ENCODE data around the gene ZNF618.

The ZNF618 gene

DNA sequence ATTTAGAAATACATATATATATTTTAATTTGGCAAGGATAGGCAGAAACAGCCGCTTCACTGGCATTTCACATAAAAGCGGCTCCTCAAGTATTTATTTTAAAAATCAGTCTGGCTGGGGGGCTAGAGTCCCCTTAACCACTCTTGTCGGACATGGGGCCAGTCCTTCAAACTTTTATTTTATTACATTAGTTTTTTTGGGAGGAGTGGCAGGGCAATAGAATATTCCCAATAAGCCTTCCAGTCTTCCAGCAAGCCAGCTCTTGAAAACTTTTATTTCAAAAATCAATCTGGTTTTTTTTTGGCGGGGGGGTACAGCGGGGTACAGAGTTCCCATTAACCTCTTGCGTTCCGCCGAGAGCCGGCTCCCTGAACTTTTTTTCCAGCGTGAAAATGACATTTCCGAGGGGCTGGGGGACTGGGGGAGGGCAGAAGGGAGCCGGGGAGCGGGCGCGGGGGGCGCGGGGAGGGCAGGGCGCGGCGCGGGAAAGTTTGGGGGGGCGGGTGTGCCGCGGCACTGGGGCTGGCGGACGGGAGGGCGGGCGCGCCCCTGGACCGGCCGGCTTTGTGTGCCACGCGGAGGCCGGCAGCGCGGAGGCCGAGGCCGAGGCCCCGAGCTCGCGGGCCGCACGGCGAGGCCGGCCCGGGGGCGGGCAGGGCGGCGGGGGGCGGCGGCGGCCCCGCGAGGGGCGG lies 504 bp upstream of the ZNF618 start:
- peak overlapping the region; percentile 74 for H3K4me3 Mint-ChIP-seq
- H3K36me3 Mint-ChIP-seq, result peaks cover 2% of the 10 kb centered on the region
- H3K9me3 Mint-ChIP-seq, result no peaks in the 10 kb centered on the region
- peaks cover 7% of the 10 kb centered on the region for H3K4me1 Mint-ChIP-seq
- peaks cover 22% of the 10 kb centered on the region for H3K27me3 Mint-ChIP-seq
- H3K27ac Mint-ChIP-seq, result no peak overlapping the region

GRCh38 chr9:113876993-113877368 lies 872 bp downstream of the ZNF618 start:
- Mint-ChIP-seq H3K27me3 (peaks cover 25% of the 10 kb centered on the region), H3K4me3 (peak overlapping the region; percentile 97), H3K9me3 (no peaks in the 10 kb centered on the region), H3K4me1 (peaks cover 7% of the 10 kb centered on the region), H3K36me3 (peaks cover 2% of the 10 kb centered on the region), H3K27ac (peak overlapping the region; percentile 84)

- Mint-ChIP-seq H3K27ac (no peak overlapping the region), H3K4me3 (no peak overlapping the region), H3K27me3 (peaks cover 27% of the 10 kb centered on the region), H3K4me1 (peaks cover 7% of the 10 kb centered on the region), H3K36me3 (peaks cover 2% of the 10 kb centered on the region), H3K9me3 (no peaks in the 10 kb centered on the region)
Measured at GRCh38 chr9:113879318-113879717, 3.2 kb downstream of the ZNF618 start.

GRCh38 chr9:113879911-113880310 lies 3.8 kb downstream of the ZNF618 start:
- H3K36me3 Mint-ChIP-seq, result peaks cover 2% of the 10 kb centered on the region
- H3K27me3 Mint-ChIP-seq, result peaks cover 26% of the 10 kb centered on the region
- H3K4me3 Mint-ChIP-seq, result no peak overlapping the region
- H3K9me3 Mint-ChIP-seq, result no peaks in the 10 kb centered on the region
- no peak overlapping the region for H3K27ac Mint-ChIP-seq
- H3K4me1 Mint-ChIP-seq, result peaks cover 7% of the 10 kb centered on the region

DNA sequence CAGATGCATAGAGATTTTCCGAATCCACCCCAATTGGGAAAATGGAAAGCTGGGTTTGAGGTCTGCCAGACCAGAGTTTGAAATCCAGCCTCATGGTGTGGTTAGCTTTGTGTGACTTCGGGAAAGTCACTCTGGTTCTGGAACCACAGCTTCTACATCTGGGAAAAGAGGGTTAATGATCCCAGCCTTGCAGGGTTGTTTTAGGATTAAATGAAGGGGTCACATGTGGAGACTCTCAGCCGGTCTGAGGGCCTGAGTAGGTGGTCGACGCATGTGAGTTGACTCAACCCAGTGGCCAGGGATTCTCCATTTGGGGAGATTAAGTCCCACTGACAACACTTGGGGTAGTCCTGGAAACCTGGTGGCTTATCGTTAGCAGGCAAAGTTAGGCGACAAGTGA lies 6.1 kb downstream of the ZNF618 start:
- Mint-ChIP-seq H3K4me3 (no peak overlapping the region), H3K4me1 (peaks cover 16% of the 10 kb centered on the region), H3K27ac (no peak overlapping the region), H3K9me3 (no peaks in the 10 kb centered on the region), H3K27me3 (peaks cover 20% of the 10 kb centered on the region), H3K36me3 (no peaks in the 10 kb centered on the region)

DNA sequence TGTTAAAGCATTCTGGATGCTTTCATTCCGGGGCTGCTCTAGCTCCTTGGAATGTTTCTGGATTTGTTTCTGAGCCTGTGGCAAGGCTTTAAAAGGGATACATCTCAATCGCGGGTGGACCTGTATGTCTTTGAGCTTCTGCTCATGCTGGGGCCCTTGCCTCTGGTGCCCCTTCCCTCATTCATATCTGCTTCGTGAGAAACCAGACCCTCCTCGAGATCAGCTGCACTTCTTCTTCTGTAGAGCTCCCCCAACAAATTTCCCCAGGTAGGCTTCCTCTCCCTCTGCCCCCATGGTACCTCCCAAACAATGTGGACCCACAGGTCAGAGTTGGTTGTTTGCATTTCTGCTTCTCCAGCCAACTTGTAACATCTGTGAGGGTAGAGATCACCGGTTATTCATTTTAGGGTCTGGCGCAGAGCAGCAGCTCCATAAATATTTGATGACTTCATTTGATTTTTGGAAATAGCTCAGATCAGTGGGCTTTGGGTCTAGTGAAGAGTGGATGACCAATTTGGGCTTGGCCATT lies 6.6 kb downstream of the ZNF618 start:
- no peak overlapping the region for H3K4me3 Mint-ChIP-seq
- H3K4me1 Mint-ChIP-seq, result peaks cover 17% of the 10 kb centered on the region
- no peak overlapping the region for H3K27ac Mint-ChIP-seq
- H3K36me3 Mint-ChIP-seq, result no peaks in the 10 kb centered on the region
- no peaks in the 10 kb centered on the region for H3K9me3 Mint-ChIP-seq
- peaks cover 20% of the 10 kb centered on the region for H3K27me3 Mint-ChIP-seq

DNA sequence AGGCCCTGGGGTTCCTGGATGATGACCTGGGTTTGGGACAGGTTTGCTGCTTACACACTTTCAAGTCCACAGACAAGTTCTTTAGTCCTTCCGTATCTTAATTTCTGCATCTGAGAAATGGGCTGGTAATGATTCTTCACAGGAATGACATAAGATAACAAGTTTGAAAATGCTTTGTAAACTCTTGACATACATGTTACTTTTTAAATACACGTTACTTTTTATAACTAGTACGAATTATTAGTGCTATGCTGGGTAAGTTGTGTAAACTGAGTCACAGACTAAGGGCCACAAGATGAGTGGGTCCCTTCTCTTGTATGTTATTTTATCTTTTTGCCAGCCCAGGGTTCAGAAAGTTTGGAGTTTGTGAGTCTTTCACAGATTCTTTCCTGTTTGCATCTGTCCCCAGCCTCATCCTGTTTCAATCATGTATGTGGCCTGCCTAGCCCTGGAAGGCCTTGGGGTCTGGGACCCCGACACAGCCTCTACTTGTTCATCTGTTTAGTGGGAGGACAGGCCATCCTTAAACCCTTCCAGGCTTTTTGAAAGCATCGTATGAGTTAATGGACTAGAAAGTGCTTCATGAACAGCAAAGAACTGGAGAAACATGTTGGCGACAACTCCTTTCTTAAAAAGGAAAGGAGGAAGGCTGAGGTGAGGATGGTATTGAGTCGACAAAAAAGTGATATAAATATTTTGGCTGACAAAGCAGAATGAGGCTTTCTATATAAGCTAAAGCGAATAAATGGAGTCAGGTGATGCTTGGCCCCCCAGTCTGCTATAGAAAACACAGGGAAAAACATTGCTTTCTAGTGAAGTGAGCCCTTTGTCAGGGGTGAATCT lies 9.3 kb downstream of the ZNF618 start:
- Mint-ChIP-seq H3K27me3 (peaks cover 7% of the 10 kb centered on the region), H3K36me3 (no peaks in the 10 kb centered on the region), H3K4me3 (peak overlapping the region; percentile 85), H3K9me3 (peaks cover 3% of the 10 kb centered on the region), H3K4me1 (peaks cover 17% of the 10 kb centered on the region), H3K27ac (no peak overlapping the region)

- Mint-ChIP-seq H3K4me1 (peaks cover 17% of the 10 kb centered on the region), H3K9me3 (peaks cover 8% of the 10 kb centered on the region), H3K36me3 (no peaks in the 10 kb centered on the region), H3K27ac (no peak overlapping the region), H3K4me3 (peak overlapping the region; percentile 85), H3K27me3 (peaks cover 7% of the 10 kb centered on the region)
Measured at GRCh38 chr9:113886026-113886369, 9.9 kb downstream of the ZNF618 start.

- Mint-ChIP-seq H3K9me3 (peaks cover 9% of the 10 kb centered on the region), H3K27ac (no peak overlapping the region), H3K4me3 (peak overlapping the region; percentile 85), H3K4me1 (peaks cover 17% of the 10 kb centered on the region), H3K27me3 (peaks cover 7% of the 10 kb centered on the region), H3K36me3 (no peaks in the 10 kb centered on the region)
Measured at GRCh38 chr9:113886466-113886865, 10.4 kb downstream of the ZNF618 start.

DNA sequence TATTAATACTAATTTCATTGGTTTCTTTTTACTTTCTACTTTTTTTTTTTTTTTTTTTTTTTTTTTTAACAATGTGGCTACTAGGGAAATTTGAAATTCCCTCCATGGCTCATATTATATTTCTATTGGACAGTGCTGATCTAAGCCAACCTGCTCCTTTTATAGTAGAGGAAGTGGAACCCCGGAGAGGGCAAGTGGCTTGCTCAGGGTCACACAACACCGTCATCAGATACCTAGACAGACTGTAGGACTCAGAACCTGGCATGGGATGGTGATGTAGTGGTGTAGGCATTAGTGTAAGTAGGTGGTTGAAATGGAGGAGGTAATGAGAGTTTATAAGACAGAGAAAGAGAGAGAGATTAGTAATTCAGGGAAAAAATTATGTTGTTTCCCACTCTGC lies 10.8 kb downstream of the ZNF618 start:
- H3K27ac Mint-ChIP-seq, result no peak overlapping the region
- peaks cover 4% of the 10 kb centered on the region for H3K27me3 Mint-ChIP-seq

DNA sequence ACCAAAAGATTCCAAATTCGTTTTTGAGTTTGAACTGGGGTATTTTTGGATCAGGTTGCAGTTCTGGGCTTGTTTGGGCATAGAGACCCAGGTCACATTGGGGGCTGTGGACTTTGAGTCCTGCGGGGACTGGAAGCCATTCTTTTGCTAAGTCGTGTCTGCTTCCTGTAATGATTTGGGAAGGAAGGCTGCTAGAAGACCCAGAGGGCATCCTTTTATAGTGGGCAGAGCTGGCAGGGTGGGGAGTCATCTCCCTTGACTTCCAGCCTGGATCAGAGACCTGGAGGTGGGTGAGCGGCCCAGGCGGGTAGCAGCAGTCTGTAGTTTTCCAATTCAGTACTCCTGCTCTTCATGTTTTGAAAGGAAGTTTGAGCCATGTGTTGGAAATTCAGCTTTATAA lies 11.3 kb downstream of the ZNF618 start:
- H3K27ac Mint-ChIP-seq, result peak overlapping the region; percentile 26
- H3K4me1 Mint-ChIP-seq, result peaks cover 17% of the 10 kb centered on the region
- H3K4me3 Mint-ChIP-seq, result no peak overlapping the region
- H3K36me3 Mint-ChIP-seq, result no peaks in the 10 kb centered on the region
- peaks cover 4% of the 10 kb centered on the region for H3K27me3 Mint-ChIP-seq
- H3K9me3 Mint-ChIP-seq, result peaks cover 9% of the 10 kb centered on the region

More for the DNA sequence above, 10.8 kb downstream of the ZNF618 start:
- Mint-ChIP-seq H3K36me3 (no peaks in the 10 kb centered on the region), H3K9me3 (peaks cover 9% of the 10 kb centered on the region), H3K4me1 (peaks cover 17% of the 10 kb centered on the region), H3K4me3 (no peak overlapping the region)

GRCh38 chr9:113888336-113888735 lies 12.2 kb downstream of the ZNF618 start:
- no peak overlapping the region for H3K27ac Mint-ChIP-seq
- H3K36me3 Mint-ChIP-seq, result no peaks in the 10 kb centered on the region

DNA sequence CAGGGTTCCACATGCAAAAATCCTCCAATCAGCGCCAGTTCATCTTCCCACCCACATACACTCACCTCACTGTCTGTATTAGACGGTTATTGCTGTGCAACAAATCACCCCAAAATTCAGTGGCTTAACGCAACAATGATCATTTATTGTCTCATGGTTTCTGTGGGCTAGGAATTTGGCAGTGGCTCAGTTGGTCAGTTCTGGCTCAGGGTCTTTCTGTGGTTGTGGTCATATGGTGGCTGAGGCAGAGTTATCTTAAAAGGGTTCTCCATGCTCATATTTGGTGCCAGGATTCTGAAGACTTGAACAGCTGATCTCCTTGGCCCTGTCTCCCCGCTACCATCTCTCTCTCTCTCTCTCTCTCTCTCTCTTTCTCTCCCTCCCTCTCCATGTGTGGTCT lies 12.9 kb downstream of the ZNF618 start:
- peaks cover 17% of the 10 kb centered on the region for H3K4me1 Mint-ChIP-seq
- peaks cover 2% of the 10 kb centered on the region for H3K27me3 Mint-ChIP-seq
- no peak overlapping the region for H3K27ac Mint-ChIP-seq
- no peaks in the 10 kb centered on the region for H3K36me3 Mint-ChIP-seq
- no peak overlapping the region for H3K4me3 Mint-ChIP-seq
- H3K9me3 Mint-ChIP-seq, result peaks cover 9% of the 10 kb centered on the region

More at GRCh38 chr9:113888336-113888735, 12.2 kb downstream of the ZNF618 start:
- Mint-ChIP-seq H3K9me3 (peaks cover 9% of the 10 kb centered on the region), H3K4me1 (peaks cover 17% of the 10 kb centered on the region), H3K27me3 (peaks cover 2% of the 10 kb centered on the region), H3K4me3 (no peak overlapping the region)

GRCh38 chr9:113890704-113891103 lies 14.6 kb downstream of the ZNF618 start:
- no peak overlapping the region for H3K27ac Mint-ChIP-seq
- H3K4me3 Mint-ChIP-seq, result no peak overlapping the region
- peaks cover 14% of the 10 kb centered on the region for H3K4me1 Mint-ChIP-seq
- H3K27me3 Mint-ChIP-seq, result no peaks in the 10 kb centered on the region
- H3K9me3 Mint-ChIP-seq, result peaks cover 9% of the 10 kb centered on the region
- no peaks in the 10 kb centered on the region for H3K36me3 Mint-ChIP-seq

DNA sequence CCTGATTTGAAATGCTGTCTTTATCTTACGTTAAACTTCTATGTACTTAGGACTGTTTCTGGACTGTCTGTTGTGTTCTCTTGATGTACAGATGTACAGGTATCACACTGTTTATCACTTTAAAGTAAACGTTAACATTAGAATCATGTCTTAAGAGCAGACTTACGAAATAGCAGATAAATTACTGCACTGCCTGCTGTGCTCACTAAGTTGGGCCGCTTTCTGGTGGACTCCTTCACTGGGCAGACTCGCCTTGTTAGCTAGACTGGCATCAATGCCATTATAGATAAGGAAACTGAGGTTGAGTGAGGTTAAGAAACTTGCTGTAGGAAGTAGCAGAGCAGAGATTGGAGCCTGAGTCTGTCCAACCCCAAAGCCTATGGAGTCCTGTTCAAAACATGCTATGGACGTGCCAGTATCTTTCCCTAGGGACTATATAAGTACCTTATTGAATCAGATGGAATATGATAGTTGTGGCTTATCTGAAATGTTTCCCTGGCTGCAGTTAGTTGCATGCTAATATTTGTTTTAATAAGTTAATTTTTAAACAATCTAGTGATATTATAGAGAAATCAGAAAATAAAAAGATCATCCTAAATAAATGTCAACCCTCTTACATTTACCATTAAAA lies 16.9 kb downstream of the ZNF618 start:
- H3K27ac Mint-ChIP-seq, result no peak overlapping the region
- peaks cover 9% of the 10 kb centered on the region for H3K9me3 Mint-ChIP-seq
- no peak overlapping the region for H3K4me3 Mint-ChIP-seq
- H3K36me3 Mint-ChIP-seq, result no peaks in the 10 kb centered on the region
- no peaks in the 10 kb centered on the region for H3K4me1 Mint-ChIP-seq
- no peaks in the 10 kb centered on the region for H3K27me3 Mint-ChIP-seq

- no peak overlapping the region for H3K27ac Mint-ChIP-seq
- H3K4me3 Mint-ChIP-seq, result no peak overlapping the region
- H3K9me3 Mint-ChIP-seq, result peaks cover 9% of the 10 kb centered on the region
- peaks cover under 1% of the 10 kb centered on the region for H3K27me3 Mint-ChIP-seq
- H3K36me3 Mint-ChIP-seq, result no peaks in the 10 kb centered on the region
- no peaks in the 10 kb centered on the region for H3K4me1 Mint-ChIP-seq
Measured at GRCh38 chr9:113894166-113894565, 18.1 kb downstream of the ZNF618 start.

Measured in activated naive CD4-positive, alpha-beta T cell treated with anti-CD3 and anti-CD28 coated beads, Interleukin-2, amount 50 U/mL, for 24 hours (primary cell).